WTC11 (cell line): Measurements from ENCODE around the gene HOMER2. TPM values are rescaled to one million over a fixed set of nuclear protein-coding genes. Genes with fewer than 3 reads are reported as not detected.
"Not testable (repeated sequence)": the region's sequence is repeated elsewhere in the genome, so short reads cannot be mapped to it uniquely, and the experiment has no call there.

Experiments
- ATAC-seq: fragments of 200-7000 bp; cut with Tn5 transposase; 2 replicates; pipeline ENCODE4 v1.10.0; 2021; ENCODE audit warnings: mild to moderate bottlenecking, moderate library complexity
- CTCF ChIA-PET: fragments of 300-600 bp; sonication (Branson Sonifier 250); formaldehyde crosslinking; loops from one replicate; lab custom pipeline; 2021; ENCODE audit warnings: antibody characterized with exemption; lab: Charles Lee
- POLR2A ChIA-PET: fragments of 350-600 bp; sonication (Branson Sonifier 250); formaldehyde crosslinking; loops from one replicate; lab custom pipeline; 2021; ENCODE audit warnings: antibody characterized with exemption; lab: Charles Lee
- DNase-seq: peaks from one replicate; pipeline ENCODE4 v3.0.0; 2021; ENCODE audit warnings: low spot score
- H3K27ac Mint-ChIP-seq: 2 replicates; pipeline ENCODE4 v1.8.0; 2021; ENCODE audit warnings: mixed read lengths
- H3K27me3 Mint-ChIP-seq: 2 replicates; pipeline ENCODE4 v1.8.0; 2021; ENCODE audit warnings: low read depth, mild to moderate bottlenecking, moderate library complexity, mixed read lengths
- H3K36me3 Mint-ChIP-seq: 2 replicates; pipeline ENCODE4 v1.8.0; 2021; ENCODE audit warnings: mixed read lengths
- H3K4me1 Mint-ChIP-seq: 2 replicates; pipeline ENCODE4 v1.8.0; 2022; ENCODE audit warnings: mixed read lengths
- H3K4me3 Mint-ChIP-seq: 2 replicates; pipeline ENCODE4 v1.8.0; 2021; ENCODE audit warnings: mild to moderate bottlenecking, moderate library complexity, mixed read lengths
- H3K9me3 Mint-ChIP-seq: 2 replicates; pipeline ENCODE4 v1.8.0; 2021; ENCODE audit warnings: mixed read lengths
- CBFB ChIP-seq: sonication (generic); formaldehyde crosslinking; IDR thresholded peaks from 2 replicates; pipeline ENCODE4 v1.8.1; 2022; ENCODE audit warnings: mild to moderate bottlenecking, low read depth, missing genetic modification reagents
- FOXK1 ChIP-seq: sonication (generic); formaldehyde crosslinking; IDR thresholded peaks from 2 replicates; pipeline ENCODE4 v1.8.0; 2022; ENCODE audit warnings: mild to moderate bottlenecking, moderate library complexity, missing genetic modification reagents
- GTF2I ChIP-seq: fragments of 250-450 bp; sonication (Bioruptor Pico); conservative IDR thresholded peaks from 2 replicates; pipeline ENCODE4 v1.4.0; 2021; ENCODE audit warnings: mild to moderate bottlenecking
- NFE2L1 ChIP-seq: sonication (generic); formaldehyde crosslinking; IDR thresholded peaks from 2 replicates; pipeline ENCODE4 v1.8.1; 2023; ENCODE audit warnings: missing genetic modification reagents
- NR3C1 ChIP-seq: sonication (generic); formaldehyde crosslinking; conservative IDR thresholded peaks from 2 replicates; pipeline ENCODE4 v1.8.1; 2023; ENCODE audit warnings: low read depth, mild to moderate bottlenecking, missing genetic modification reagents
- ZBTB21 ChIP-seq: sonication (generic); formaldehyde crosslinking; IDR thresholded peaks from 2 replicates; pipeline ENCODE4 v1.8.1; 2023; ENCODE audit warnings: mild to moderate bottlenecking, missing genetic modification reagents, borderline replicate concordance
- ZNF138 ChIP-seq: sonication (generic); formaldehyde crosslinking; conservative IDR thresholded peaks from 2 replicates; pipeline ENCODE4 v1.8.1; 2022; ENCODE audit warnings: mild to moderate bottlenecking, moderate library complexity, missing genetic modification reagents
- total RNA-seq: library from RNA; stranded (reverse); gene quantifications from 3 replicates; pipeline ENCODE4 v1.2.3, GENCODE V29; 2021
- TF ChIP-seq, protein P1 (sequence below): sonication (generic); formaldehyde crosslinking; IDR thresholded peaks from 2 replicates; pipeline ENCODE4 v1.8.1; 2023; ENCODE audit warnings: mild to moderate bottlenecking, missing genetic modification reagents
- TF ChIP-seq, protein P2 (sequence below): sonication (generic); formaldehyde crosslinking; IDR thresholded peaks from 2 replicates; pipeline ENCODE4 v1.8.0; 2023; ENCODE audit warnings: mild to moderate bottlenecking, missing genetic modification reagents
- TF ChIP-seq, protein P3 (sequence below): fragments of 250-450 bp; sonication (Bioruptor Pico); IDR thresholded peaks from 2 replicates; pipeline ENCODE4 v2.1.2; 2022; ENCODE audit warnings: mild to moderate bottlenecking, moderate library complexity
- TF ChIP-seq, protein P4 (sequence below): fragments of 250-450 bp; sonication (Bioruptor Pico); conservative IDR thresholded peaks from 2 replicates; pipeline ENCODE4 v1.9.0; 2021; ENCODE audit warnings: mild to moderate bottlenecking
- TF ChIP-seq, protein P5 (sequence below): sonication (generic); formaldehyde crosslinking; IDR thresholded peaks from 2 replicates; pipeline ENCODE4 v1.8.0; 2022; ENCODE audit warnings: mild to moderate bottlenecking, missing genetic modification reagents
- TF ChIP-seq, protein P6 (sequence below): sonication (generic); formaldehyde crosslinking; IDR thresholded peaks from 2 replicates; pipeline ENCODE4 v1.8.1; 2022; ENCODE audit warnings: missing genetic modification reagents, borderline replicate concordance
- TF ChIP-seq, protein P7 (sequence below): sonication (generic); formaldehyde crosslinking; IDR thresholded peaks from 2 replicates; pipeline ENCODE4 v1.8.0; 2023; ENCODE audit warnings: missing genetic modification reagents, mild to moderate bottlenecking, borderline replicate concordance

The HOMER2 gene
- total RNA-seq, 1 experiment from 2014 or later, result 17.4 TPM

DNA sequence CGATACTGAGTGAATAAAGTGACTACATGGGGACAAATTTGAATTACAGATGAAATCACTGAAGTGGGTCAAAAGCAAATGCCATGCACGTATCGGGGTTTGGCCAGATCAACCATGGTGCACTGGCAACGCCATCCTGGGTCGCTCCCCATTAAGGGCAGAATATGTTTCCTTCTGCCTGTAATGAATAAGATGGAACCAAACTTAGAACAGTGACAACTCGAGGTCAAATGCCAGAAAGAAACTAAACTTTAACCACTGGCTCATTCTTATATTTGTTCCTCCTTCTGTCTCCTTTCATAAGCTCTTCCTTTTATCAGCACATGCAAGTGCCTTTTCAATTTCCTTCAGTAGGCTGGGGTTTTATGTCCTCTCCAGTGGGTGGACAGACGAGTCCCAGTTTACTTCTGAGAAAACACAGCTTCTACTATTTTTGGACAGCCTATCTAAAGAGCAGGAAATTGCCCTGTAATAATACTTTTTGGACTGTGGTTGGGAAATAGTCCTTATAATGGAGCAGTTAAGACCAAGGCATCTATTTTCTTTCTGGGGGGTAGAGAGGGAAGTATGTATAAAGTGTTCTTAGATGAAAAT is 81.7 kb downstream of the HOMER2 start (continued):
- TF ChIP-seq, protein P1, sequence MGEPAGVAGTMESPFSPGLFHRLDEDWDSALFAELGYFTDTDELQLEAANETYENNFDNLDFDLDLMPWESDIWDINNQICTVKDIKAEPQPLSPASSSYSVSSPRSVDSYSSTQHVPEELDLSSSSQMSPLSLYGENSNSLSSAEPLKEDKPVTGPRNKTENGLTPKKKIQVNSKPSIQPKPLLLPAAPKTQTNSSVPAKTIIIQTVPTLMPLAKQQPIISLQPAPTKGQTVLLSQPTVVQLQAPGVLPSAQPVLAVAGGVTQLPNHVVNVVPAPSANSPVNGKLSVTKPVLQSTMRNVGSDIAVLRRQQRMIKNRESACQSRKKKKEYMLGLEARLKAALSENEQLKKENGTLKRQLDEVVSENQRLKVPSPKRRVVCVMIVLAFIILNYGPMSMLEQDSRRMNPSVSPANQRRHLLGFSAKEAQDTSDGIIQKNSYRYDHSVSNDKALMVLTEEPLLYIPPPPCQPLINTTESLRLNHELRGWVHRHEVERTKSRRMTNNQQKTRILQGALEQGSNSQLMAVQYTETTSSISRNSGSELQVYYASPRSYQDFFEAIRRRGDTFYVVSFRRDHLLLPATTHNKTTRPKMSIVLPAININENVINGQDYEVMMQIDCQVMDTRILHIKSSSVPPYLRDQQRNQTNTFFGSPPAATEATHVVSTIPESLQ (CRISPR knock-in tag), result no peak
- TF ChIP-seq, protein P2, sequence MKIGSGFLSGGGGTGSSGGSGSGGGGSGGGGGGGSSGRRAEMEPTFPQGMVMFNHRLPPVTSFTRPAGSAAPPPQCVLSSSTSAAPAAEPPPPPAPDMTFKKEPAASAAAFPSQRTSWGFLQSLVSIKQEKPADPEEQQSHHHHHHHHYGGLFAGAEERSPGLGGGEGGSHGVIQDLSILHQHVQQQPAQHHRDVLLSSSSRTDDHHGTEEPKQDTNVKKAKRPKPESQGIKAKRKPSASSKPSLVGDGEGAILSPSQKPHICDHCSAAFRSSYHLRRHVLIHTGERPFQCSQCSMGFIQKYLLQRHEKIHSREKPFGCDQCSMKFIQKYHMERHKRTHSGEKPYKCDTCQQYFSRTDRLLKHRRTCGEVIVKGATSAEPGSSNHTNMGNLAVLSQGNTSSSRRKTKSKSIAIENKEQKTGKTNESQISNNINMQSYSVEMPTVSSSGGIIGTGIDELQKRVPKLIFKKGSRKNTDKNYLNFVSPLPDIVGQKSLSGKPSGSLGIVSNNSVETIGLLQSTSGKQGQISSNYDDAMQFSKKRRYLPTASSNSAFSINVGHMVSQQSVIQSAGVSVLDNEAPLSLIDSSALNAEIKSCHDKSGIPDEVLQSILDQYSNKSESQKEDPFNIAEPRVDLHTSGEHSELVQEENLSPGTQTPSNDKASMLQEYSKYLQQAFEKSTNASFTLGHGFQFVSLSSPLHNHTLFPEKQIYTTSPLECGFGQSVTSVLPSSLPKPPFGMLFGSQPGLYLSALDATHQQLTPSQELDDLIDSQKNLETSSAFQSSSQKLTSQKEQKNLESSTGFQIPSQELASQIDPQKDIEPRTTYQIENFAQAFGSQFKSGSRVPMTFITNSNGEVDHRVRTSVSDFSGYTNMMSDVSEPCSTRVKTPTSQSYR (CRISPR knock-in tag), result no peak
- TF ChIP-seq, protein P3, sequence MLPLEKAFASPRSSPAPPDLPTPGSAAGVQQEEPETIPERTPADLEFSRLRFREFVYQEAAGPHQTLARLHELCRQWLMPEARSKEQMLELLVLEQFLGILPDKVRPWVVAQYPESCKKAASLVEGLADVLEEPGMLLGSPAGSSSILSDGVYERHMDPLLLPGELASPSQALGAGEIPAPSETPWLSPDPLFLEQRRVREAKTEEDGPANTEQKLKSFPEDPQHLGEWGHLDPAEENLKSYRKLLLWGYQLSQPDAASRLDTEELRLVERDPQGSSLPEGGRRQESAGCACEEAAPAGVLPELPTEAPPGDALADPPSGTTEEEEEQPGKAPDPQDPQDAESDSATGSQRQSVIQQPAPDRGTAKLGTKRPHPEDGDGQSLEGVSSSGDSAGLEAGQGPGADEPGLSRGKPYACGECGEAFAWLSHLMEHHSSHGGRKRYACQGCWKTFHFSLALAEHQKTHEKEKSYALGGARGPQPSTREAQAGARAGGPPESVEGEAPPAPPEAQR, result no peak
- TF ChIP-seq, all 79 proteins: peak for 0

DNA sequence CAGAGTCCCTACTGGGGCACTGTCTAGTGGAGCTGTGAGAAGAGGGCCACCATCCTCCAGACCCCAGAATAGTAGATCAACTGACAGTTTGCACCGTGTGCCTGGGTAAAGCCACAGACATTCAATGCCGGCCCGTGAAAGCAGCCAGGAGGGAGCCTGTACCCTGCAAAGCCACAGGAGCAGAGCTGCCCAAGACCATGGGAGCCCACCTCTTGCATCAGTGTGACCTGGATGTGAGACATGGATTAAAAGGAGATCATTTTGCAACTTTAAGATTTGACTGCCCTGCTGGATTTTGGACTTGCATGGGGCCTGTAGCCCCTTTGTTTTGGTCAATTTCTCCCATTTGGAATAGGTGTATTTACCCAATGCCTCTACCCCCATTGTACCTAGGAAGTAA is 86.5 kb downstream of the HOMER2 start:
- H3K9me3 Mint-ChIP-seq, DNase-seq, H3K4me1 Mint-ChIP-seq, ATAC-seq, H3K4me3 Mint-ChIP-seq, POLR2A ChIA-PET, H3K27me3 Mint-ChIP-seq, H3K27ac Mint-ChIP-seq, H3K36me3 Mint-ChIP-seq: not testable (repeated sequence)
- CTCF ChIA-PET, result interaction anchor here (0.6 to 1.2 kb wide), 2 partner anchors 16 to 1226 kb away, joined by 4 to 7 read pairs; no protein-coding TSS in a partner anchor

DNA sequence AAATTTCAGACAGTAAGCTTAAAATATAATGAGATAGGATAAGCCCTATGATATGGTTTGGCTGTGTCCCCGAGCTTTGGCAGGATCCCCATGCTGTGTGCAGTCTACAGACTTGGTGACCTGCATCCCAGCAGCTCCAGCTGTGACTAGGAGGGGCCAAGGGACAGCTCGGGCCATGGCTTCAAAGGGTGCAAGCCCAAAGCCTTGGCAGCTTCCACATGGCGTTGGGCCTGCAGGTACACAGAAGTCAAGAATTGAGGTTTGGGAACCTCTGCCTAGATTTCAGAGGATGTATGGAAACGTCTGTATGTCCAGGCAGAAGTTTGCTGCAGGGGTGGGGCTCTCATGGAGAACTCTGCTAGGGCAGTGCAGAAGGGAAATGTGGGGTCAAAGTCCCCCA is 86.9 kb downstream of the HOMER2 start:
- H3K4me1 Mint-ChIP-seq, H3K27ac Mint-ChIP-seq, ATAC-seq, H3K27me3 Mint-ChIP-seq, H3K9me3 Mint-ChIP-seq, POLR2A ChIA-PET, H3K36me3 Mint-ChIP-seq, H3K4me3 Mint-ChIP-seq, DNase-seq: not testable (repeated sequence)
- CTCF ChIA-PET, result interaction anchor here (0.6 to 1.2 kb wide), 2 partner anchors 16 to 1226 kb away, joined by 4 to 7 read pairs; no protein-coding TSS in a partner anchor

DNA sequence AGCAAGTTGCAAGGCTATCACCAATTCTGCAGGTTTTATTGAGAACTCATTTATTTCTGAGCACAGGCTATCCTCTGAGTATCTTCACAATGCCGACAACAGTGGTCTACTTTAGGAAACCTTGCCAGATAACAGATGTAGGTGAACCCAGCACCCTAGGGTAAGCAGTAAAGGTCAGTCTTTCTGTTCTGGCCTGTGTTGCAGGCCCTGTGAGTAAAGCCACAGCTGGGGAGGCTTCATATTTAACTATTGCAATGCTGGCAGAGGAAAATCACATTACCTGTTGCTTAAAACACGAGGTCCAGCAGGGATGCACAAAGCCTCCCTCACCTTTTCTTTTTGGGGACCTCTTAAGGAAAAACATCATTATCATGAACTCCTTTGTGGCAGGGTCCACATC is 87.6 kb downstream of the HOMER2 start:
- H3K9me3 Mint-ChIP-seq, result no peaks in the 10 kb centered on the region
- ChIA-PET POLR2A (no interaction called here), CTCF (interaction anchor here (1.2 kb wide), 1 partner anchor 15 kb away, joined by 7 read pairs; no protein-coding TSS in a partner anchor)
- H3K36me3 Mint-ChIP-seq, result no peaks in the 10 kb centered on the region
- no peak overlapping the region for H3K4me3 Mint-ChIP-seq
- ATAC-seq (no peak), DNase-seq (no peak)
- peaks cover 7% of the 10 kb centered on the region for H3K4me1 Mint-ChIP-seq
- no peak overlapping the region for H3K27ac Mint-ChIP-seq
- no peaks in the 10 kb centered on the region for H3K27me3 Mint-ChIP-seq
- TF ChIP-seq, protein P4, sequence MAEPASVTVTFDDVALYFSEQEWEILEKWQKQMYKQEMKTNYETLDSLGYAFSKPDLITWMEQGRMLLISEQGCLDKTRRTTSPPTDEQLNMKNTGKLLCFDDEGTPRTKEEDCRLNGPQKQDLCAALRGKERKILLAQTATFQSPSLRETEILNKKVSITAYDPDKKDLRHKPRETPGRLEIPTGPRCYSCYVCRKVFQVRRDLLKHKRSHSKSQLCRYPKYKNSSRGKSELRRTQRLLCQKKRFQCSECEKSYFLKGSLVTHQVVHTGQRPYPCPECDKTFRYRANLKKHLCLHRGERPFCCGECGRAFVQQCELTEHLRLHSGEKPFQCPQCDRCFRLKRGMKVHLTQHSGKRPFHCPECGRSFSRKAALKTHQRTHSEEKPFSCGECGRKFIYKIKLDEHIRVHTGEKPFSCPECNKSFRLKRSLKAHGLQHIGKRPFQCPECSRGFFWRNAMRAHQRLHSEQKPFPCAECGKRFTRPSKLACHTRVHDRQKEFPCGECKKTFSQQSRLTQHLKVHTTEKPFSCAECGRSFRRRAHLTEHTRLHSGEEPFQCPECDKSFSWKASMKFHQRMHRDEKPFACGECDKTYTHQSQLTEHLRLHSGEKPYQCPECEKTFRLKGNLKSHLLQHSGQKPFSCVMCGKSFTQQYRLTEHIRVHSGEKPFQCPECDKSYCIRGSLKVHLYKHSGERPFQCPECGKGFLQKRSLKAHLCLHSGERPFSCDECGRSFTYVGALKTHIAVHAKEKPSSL (CRISPR knock-in tag), result no peak
- TF ChIP-seq ZBTB21 (no peak), FOXK1 (no peak), ZNF138 (CRISPR knock-in tag) (no peak), NR3C1 (no peak), GTF2I (CRISPR knock-in tag) (no peak), NFE2L1 (CRISPR knock-in tag) (no peak), CBFB (CRISPR knock-in tag) (no peak)
- TF ChIP-seq, protein P5, sequence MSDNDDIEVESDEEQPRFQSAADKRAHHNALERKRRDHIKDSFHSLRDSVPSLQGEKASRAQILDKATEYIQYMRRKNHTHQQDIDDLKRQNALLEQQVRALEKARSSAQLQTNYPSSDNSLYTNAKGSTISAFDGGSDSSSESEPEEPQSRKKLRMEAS (CRISPR knock-in tag), result no peak
- TF ChIP-seq, protein P6, sequence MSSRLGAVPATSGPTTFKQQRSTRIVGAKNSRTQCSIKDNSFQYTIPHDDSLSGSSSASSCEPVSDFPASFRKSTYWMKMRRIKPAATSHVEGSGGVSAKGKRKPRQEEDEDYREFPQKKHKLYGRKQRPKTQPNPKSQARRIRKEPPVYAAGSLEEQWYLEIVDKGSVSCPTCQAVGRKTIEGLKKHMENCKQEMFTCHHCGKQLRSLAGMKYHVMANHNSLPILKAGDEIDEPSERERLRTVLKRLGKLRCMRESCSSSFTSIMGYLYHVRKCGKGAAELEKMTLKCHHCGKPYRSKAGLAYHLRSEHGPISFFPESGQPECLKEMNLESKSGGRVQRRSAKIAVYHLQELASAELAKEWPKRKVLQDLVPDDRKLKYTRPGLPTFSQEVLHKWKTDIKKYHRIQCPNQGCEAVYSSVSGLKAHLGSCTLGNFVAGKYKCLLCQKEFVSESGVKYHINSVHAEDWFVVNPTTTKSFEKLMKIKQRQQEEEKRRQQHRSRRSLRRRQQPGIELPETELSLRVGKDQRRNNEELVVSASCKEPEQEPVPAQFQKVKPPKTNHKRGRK (CRISPR knock-in tag), result no peak
- TF ChIP-seq, protein P7, sequence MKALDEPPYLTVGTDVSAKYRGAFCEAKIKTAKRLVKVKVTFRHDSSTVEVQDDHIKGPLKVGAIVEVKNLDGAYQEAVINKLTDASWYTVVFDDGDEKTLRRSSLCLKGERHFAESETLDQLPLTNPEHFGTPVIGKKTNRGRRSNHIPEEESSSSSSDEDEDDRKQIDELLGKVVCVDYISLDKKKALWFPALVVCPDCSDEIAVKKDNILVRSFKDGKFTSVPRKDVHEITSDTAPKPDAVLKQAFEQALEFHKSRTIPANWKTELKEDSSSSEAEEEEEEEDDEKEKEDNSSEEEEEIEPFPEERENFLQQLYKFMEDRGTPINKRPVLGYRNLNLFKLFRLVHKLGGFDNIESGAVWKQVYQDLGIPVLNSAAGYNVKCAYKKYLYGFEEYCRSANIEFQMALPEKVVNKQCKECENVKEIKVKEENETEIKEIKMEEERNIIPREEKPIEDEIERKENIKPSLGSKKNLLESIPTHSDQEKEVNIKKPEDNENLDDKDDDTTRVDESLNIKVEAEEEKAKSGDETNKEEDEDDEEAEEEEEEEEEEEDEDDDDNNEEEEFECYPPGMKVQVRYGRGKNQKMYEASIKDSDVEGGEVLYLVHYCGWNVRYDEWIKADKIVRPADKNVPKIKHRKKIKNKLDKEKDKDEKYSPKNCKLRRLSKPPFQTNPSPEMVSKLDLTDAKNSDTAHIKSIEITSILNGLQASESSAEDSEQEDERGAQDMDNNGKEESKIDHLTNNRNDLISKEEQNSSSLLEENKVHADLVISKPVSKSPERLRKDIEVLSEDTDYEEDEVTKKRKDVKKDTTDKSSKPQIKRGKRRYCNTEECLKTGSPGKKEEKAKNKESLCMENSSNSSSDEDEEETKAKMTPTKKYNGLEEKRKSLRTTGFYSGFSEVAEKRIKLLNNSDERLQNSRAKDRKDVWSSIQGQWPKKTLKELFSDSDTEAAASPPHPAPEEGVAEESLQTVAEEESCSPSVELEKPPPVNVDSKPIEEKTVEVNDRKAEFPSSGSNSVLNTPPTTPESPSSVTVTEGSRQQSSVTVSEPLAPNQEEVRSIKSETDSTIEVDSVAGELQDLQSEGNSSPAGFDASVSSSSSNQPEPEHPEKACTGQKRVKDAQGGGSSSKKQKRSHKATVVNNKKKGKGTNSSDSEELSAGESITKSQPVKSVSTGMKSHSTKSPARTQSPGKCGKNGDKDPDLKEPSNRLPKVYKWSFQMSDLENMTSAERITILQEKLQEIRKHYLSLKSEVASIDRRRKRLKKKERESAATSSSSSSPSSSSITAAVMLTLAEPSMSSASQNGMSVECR, result no peak
